ENCODE data around the gene RPL21.

DNA sequence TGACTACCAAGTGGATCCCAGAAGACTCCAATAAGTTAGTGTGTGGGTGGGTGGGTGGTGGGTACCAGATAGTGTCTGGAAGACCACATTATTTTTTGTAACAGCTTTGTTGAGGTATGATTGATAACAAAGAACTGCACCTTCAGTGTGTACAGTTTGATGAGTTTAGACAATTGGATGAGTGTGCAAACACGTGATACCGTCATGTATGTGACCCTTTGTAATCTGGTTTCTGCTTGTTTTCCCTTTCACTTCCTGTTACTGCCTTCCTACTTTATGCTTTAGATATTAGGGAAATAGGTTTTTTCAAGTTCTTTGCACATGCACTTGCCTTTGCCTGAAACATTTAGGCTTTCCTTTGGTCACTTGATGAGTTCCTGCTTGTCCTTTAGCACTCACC, 8.5 kb downstream of the RPL21 start:
- TF ChIP-seq, protein P1, sequence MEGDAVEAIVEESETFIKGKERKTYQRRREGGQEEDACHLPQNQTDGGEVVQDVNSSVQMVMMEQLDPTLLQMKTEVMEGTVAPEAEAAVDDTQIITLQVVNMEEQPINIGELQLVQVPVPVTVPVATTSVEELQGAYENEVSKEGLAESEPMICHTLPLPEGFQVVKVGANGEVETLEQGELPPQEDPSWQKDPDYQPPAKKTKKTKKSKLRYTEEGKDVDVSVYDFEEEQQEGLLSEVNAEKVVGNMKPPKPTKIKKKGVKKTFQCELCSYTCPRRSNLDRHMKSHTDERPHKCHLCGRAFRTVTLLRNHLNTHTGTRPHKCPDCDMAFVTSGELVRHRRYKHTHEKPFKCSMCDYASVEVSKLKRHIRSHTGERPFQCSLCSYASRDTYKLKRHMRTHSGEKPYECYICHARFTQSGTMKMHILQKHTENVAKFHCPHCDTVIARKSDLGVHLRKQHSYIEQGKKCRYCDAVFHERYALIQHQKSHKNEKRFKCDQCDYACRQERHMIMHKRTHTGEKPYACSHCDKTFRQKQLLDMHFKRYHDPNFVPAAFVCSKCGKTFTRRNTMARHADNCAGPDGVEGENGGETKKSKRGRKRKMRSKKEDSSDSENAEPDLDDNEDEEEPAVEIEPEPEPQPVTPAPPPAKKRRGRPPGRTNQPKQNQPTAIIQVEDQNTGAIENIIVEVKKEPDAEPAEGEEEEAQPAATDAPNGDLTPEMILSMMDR (conservative IDR thresholded peaks at IDR 0.05; ENCODE audit: low read length) = no peak
- no peak for TF ChIP-seq EZH2phosphoT487 (IDR thresholded peaks at IDR 0.05; ENCODE audit: borderline replicate concordance, low read depth, low read length)

Data from OCI-LY7 (cell line).